Right lung (tissue), 5 donors: ENCODE results near the gene CCDC28A. TPM values are rescaled to one million over a fixed set of nuclear protein-coding genes. Genes with fewer than 3 reads are reported as not detected.

Experiments used
- DNase-seq, 2 donors: peaks; one replicate each; pipeline ENCODE4 v3.0.0-alpha.2; 2013
- polyA plus RNA-seq, 5 donors: library from polyadenylated mRNA; unstranded; fragments of 120-200 nt; gene quantifications; one replicate each; pipeline versions ENCODE4 v1.2.1 to v1.2.3, GENCODE V29; 2013; ENCODE audit warnings: inconsistent platforms in 1 of 5, low replicate concordance in 1 of 5; ENCODE audit not compliant: insufficient read length in 5 of 5, insufficient read depth in 1 of 5

CCDC28A gene
- polyA plus RNA-seq, 5 donors, result 17.5 to 26.9 (median 19.9) TPM

DNA sequence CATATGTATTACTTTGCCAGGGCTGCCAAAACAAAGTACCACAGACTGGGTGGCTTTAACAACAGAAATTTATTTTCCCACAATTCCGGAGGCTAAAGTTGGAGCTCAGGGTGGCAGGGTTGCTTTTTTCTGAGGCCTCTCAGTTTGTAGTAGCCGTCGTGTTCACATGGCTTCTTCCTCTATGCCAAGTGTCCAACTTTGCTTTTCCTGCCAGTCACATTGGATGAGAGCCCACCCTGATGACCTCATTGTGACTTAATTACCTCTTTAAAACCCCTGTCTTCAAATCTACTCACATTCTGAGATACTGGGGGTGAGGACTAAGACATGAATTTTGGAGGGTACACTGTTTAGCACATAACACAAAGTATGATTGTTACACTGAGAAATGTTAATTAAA lies 12.4 kb downstream of the CCDC28A start:
- DNase-seq, result no peak

DNA sequence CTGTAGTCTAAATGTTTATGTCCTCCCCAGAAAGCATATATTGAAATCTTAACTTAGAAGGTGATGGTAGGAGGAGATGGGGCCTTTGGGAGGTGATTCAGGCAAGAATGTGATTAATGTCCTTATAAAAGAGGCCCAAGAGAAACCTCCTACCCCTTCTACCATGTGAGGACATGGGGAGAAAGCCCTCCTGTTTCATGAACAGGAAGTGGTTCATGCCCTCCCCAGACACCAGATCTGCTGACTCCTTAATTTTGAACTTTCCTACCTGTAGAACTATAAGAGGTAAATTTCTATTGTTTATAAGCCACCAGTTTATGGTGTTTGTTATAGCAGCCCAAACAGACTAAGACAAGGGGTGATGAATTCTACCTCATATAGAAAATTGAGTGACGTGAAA lies 13.6 kb downstream of the CCDC28A start:
- no peak for DNase-seq

DNA sequence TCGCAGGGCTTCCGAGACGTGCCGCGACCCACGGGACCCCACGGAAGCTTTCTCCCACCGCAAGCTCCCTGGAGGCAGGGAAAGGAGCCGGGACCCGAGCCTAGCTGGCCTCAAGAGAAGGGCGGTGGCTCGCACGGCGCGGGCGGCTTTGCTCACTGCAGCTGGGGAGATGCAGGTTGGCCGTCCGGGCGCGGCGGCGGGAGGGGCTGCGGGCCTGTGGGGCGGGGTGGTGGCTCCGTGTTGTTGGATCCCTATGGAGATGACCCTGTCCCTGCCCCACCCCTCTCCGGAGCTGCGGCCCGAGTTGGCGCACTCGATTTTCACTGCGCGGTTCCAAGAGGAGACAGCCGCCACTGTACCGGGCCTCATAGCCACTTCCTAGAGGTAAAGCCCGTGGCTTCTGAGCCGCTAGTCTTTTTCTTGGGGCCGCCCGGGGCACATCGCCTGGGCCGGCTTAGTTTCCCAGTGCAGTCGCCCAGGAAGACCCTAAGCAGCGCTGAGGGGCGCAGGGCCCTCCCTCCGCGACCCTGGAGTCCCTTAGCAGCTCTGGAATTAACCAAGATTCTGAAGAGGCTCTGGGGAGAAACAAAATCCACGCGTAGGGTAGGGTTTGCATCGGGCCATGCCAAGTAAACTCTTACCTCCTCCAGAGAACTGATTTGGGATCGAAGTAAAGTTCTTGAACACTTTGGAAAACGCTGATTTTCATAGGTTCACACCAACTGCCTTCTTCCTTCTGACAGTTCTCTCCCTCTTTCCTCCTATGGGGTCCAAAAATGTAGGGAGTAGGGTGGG lies 22.4 kb downstream of the CCDC28A start, which contains the start of gene ECT2L:
ECT2L (plus strand) TSS at position 279 of the 795 bp plus-strand sequence. CDS start 17,188 bp downstream, outside the sequence.
- DNase-seq, result peak; percentile 74 to 78

DNA sequence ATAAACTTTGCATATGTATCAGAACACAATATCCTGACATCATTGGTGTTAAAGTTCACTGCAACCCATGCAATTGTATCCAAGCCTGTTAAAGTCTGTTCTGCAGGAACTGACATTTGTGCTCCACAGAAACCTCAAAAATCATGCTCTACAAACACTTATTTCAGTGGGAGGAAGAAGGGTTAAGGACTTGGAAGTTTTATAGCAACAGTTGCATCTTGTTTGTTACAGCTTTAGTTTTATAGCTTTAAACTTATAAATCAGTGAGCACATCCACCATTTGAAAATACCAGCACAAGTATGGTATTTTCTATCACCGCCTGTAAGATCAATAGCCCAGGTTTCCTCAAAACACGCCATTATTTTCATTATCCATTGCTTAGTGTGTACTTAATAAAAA lies 23.2 kb downstream of the CCDC28A start:
- peak in 1 of 2 donors; percentile 36 for DNase-seq

DNA sequence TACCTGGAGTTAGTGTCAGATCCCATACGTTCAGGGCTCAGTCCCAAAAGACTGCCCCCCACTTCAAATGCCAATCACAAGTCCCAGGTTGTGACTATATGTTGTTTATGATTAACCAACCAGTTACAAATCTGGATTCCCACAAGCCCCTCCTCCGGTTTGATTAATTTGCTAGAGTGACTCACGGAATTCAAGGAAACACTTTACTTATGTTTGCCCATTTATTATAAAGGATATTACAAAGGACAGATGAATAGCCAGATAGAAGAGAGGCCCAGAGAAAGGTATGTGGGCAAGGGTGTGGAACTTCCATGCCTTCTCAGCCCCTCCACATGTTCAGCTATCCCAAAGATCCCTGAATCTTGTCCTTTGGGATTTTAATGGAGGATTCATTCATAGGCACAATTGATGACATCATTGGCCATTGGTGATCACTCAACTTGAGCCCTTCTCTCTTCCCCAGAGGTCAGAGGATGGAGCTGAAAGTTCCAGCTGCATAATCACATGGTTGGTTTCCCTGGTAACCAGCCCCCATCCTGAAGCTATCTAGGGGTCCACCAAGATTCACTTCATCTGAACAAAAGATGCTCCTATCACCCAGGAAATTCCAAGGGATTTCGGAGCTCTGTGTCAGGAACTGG lies 24.4 kb downstream of the CCDC28A start:
- DNase-seq, result no peak

DNA sequence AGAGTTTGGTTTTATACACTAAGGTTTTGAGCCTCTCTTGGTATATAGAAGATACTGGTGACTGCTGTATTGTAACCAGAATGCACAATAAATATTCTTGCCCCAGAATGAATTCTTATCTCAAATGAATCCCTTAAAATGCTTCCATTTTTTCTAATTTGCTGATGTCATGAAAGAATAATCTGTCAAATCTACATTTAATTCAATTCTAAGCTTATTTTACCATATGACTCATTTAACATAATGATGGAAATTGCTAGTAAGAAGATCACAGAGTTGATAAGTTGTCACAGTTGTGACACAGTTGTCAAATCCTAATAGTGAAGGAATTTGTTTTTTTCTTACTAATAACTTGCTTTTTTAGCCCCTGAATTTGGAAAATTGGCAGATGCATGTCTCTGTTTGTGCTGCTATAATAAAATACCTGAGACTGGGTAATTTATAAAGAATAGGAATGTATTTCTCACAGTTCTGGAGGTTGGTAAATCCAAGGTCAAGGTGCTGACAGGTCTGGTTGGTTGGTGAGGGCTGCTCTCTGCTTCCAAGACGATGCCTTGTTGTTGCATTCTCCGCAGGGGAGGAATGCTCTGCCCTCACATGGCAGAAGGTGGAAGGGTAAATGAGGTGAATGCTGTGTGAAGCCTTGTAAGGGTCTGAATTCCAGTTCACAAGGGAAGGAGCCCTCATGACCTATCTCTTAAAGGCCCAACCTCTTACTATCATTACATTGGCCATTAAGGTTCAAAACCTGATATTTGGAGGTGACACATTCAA lies 27.0 kb downstream of the CCDC28A start:
- no peak for DNase-seq

DNA sequence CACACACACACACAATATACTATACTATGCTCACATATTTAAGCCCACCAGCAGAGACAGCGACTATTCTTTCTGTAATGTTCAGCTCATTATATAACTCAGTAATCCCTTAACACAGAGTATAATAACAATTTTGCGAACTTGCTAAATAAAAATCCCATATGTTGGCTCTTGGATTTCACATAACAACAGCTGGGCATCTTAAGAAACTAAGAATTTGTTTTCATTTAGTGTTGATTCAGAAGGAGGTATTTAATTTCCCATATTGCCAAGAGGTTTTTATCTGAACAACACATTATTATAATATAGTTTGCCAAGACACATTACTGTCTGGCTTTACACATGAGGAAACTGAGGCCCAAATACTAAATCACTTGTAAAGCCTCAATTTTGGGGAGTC lies 29.8 kb downstream of the CCDC28A start:
- DNase-seq, result peak; percentile 76 to 84

DNA sequence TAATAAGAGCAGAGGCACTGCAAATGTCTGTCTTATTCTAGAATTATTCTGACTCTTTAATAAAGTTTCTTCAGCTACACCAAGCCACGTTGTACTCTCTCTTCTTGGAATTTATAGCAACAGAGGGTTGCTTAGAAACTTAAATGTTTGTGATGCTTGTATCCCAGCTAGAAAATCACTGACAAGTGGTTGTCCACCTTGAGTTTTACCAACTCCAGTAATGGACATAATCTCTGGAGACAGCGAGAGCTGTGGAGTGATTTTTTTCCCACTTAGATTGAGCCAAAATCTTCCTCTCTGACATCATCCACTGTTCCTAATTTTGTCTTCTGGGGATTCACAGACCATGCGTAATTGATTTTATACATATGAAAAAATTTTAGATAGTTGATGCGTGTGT lies 30.3 kb downstream of the CCDC28A start:
- DNase-seq, result no peak

DNA sequence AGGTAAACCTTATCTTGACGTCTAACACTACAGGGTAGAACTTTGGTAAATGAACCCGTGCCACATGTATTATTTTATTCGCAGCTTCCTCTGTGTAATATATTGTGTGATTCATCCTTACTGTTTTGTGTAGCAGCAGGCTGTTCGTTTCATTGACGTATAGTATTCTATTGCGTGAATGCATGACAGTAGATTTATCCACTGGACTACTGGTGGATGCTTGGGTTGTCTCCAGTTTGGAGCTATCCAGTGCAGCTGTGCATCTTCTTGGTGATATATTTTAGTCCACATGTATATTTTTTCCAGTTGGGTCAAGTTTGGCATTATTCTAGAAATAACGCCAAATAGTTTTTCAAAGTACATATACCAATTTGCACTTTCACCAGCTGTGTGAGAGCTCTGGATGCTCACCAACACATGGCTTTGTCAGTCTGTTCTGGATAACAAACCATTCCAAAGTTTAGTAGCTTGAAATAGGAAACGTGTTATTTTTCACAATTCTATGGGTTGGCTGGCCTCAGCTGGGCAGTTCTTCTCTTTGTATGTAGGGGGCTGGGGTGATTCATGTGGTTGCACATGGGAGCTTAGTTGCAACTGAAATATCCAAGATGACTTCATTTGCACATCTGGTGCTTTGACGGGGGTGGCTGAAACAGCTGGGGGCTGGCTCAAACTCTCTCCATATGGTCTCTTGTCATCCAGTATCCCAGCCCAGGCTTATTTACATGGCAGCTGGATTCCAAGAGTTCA lies 31.6 kb downstream of the CCDC28A start:
- DNase-seq, result no peak

DNA sequence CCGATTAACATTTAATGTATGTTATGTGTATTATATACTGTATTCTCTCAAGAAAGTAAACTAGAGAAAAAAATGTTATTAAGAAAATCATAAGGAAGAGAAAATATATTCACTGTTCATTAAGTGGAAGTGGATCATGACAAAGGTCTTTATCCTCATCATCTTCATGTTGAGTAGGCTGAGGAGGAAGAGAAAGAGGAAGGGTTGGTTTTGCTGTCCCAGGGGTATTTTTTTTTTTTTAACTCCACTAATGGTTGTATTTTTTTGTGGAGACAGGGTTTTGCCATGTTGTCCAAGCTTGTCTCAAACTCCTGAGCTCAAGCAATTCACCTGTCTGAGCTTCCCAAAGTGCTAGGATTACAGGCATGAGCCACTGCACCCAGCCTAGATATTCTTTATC lies 33.3 kb downstream of the CCDC28A start:
- DNase-seq, result no peak

DNA sequence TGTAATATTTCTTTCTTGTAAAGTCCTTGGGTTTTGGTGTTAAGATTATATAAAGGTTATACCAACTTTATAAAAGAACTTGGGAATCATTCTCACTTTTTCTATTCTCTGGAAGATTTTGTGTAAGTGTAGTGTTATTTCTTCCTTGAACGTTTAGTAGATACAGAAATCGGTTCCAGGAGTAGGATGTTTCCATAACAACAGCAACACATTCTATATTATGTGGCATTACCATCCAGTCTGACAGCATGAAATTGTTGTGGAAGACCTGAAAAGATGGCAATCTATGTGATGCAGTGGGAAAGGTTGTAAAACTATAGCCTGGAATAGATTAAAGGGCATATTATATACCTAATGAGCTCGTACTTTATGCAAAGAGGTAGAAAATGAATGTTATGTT lies 36.1 kb downstream of the CCDC28A start:
- no peak for DNase-seq

DNA sequence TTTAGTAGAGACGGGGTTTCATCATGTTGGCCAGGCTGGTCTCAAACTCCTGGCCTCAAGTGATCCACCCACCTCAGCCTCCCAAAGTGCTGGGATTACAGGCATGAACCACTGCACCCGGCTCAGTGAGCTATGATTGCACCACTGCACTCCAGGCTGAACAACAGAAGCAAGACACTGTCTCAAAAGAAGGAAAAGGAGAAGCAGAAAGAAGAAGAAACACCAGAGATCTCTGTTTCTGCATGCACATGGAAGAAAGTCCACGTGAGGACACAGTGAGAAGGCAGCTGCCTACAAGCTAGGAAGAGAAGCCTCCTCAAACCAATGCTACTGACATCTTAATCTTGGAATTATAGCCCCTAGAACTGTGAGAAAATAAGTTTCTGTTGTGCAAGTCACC lies 38.3 kb downstream of the CCDC28A start:
- no peak for DNase-seq

DNA sequence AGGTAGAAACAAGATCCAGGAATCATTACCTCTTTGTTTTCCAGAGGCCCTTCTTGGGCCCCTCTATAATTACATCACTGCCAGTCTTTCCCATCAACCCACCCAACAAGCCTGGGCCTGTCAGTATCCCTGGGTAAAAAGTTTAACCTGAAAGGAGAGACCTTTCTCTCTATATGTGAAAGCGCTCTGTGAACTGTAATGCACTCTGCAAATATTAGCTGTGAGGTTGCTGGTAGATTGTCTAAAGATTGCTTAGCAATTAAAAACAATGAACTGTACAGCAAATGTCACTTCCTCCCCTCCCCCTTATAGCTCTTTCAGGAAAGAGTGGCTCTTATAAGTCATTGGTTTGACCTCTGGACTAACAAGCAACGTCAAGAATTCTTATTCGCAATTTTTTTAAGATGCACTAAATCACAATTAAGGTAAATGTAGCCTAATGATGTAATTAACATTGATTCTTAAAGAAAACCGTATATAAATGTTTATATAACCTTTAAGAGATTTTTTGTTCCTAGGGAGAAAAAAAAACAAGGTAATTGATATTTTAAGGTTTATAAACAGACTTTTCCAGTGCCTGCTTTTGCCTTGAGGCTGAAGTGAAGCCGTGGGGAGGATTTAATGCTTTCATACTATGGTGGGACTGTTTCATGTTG lies 40.7 kb downstream of the CCDC28A start:
- DNase-seq, result no peak

DNA sequence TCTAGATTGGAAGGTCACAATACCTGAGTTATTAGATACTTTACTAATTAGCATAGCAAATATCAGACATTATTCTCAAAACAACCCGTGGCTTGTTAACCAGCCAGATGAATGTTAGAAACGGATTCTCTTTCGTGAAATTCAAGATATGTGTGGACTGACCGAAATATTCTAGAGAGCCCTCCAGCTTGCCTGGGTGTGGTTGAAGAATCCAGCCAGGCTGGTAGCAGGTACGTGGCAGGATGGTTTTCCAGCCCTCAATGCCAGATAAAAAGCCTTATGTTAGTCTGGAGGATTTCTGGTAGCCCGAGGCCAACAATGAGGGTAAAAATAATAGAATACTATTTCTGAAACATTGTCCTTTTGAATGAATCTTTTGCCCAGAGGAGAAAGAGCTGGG lies 41.7 kb downstream of the CCDC28A start:
- DNase-seq, result no peak

DNA sequence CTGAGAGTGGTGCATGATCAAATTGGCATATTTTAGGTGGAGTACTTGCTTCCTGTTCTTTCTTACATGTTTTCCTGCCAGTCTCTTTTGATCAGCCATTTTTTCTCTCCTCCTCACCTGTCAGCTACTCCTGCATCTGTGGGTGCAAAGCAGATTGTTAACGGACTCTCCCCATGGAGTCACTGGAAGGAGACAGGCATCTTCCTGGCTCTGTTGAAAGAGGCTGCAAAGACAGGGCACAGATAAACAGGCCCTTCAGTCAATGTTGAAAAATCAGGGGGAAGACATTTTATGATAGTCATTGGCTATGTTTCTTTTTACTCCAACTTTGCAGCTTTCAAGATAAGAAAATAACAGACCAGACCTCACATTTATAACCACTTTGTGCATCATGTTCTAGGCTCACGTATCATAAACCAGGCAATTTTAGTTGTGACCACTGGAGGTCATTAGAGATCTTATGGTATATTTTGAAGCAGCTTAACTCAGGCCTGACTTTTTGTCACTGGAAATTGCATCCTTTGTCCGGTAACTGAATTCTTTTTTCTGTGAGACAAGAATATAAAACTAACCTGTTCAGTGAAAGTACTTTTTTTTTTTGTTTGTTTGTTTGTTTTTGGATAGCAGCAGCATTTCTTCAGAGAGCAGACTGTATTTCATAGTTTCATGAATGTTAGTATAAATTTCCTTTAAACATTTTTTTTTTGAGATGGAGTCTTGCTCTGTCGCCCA lies 42.4 kb downstream of the CCDC28A start:
- no peak for DNase-seq

DNA sequence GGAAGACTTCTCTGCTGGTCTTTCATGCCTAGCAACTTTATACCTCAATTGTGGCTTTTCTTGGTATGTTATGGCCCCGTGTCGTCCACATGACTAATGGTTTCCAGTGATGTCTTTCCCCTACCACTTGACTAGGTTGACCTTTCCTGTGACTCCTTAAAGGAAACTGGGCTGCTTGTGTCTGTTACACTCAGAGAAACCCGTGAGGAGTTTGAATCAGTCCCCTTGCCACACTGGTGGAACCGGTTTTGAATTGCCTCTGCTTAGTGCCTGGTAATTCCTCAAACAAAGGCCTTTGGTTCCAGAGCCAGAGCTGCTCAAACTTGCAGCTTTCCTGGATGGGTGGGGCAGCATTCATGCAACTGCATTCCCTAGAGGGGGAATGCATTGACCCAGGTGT lies 44.2 kb downstream of the CCDC28A start:
- peak; percentile 78 for DNase-seq

DNA sequence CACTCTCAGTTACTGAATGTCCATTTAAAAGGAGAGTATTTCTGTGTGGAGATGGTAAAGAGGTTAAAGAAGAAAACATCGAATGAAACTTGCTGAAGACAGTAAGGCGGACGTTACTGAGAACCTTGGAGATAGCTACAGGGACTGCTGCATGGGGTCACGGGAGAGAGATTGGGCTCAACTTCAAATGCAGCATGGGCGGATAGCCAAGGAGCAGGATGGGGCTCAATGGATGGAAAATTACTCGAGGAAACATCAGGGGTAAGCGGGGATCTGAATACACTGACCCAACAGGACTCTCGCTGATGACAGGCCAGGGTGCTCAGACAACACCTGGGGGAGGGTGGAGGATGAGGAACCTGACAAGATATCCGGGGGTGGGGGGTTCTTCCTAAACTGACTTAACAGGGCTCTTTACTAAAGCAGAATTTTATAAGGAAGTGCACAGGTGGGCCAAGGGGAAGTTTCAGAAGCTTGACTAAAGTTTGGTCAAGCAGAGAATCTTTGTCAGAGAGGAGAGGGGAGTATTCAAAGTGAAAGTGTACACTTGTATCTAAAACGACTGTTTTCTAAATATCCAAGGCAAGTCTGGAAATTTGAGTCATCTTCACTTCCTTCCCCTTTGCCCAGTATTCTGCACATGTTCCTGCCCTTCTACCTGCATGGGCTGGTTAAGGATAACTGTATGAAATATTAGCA lies 45.1 kb downstream of the CCDC28A start:
- no peak for DNase-seq

DNA sequence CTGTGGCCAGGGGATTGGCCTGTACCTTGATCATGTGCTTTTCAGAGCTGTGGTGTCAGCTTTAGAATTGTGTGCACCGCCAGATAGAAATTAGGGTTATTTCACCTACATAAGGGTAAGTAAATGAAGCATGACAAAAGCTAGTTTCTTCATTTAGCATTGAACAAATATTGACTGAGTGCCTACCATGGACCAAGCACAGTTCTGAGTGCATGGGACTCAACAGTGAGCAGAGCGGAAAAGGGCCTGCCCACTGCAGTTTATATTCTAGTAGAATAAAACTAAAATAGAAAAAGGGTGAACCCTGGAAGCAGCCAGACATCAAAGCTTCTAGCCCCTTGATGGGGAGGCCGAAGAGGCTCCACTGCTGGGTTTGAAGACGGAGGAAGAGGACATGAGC lies 48.0 kb downstream of the CCDC28A start:
- DNase-seq, result no peak

DNA sequence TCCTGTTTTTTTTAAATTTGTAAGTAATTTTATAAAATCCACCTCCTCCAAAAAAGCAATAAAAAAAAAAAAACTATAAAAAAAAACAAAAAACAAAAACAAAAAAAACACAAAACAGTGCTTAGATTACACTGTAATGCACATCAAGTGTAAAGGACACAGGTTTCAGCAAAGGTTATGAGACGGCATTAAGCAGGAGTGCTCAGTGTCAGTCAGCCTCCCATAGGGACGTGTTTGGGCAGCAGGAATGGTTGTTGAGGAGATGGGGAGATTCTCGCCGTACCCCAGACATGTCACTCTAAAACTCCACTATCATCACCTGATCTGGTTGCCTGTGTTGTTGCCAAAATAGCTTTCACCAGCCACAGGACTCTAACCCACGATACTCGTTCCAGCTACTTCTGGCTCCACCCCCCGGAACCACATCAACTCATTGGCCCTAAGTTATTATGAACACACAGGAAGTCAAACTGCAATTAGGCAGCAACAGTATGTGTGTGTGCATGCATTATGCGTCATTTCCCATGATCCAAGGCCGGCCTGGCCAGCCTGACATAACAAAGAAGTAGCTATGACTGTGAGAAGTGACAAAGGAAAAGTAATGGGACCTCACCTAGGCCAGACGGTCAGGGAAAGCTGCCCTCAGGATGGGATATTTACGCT lies 51.0 kb downstream of the CCDC28A start:
- DNase-seq, result no peak
